ENCODE measurements around the gene BOLA3.
"Not testable (repeated sequence)": the region's sequence is repeated elsewhere in the genome, so short reads cannot be mapped to it uniquely, and the experiment has no call there.

The BOLA3 gene

GRCh38 chr2:74191596-74192380 is 44.1 kb upstream of the BOLA3 start:
- peaks cover 30% of the 10 kb centered on the region for H3K4me1 ChIP-seq (ENCODE audit: insufficient read depth, low read length, severe bottlenecking)
- peak overlapping the region; percentile 10; the same call in 1 of the 2 replicates for H3K9ac ChIP-seq (ENCODE audit: low read length)
- no peaks in the 10 kb centered on the region for H3K9me2 ChIP-seq (ENCODE audit: low read depth, low read length)
- TF ChIP-seq EZH2 (IDR thresholded peaks at IDR 0.05; ENCODE audit: borderline replicate concordance, low read length) (no peak), CTCF (IDR thresholded peaks at IDR 0.05; ENCODE audit: low read length) (no peak)
- H3K9me3 ChIP-seq (ENCODE audit: low read length), result no peaks in the 10 kb centered on the region
- no peaks in the 10 kb centered on the region for H3K79me2 ChIP-seq (ENCODE audit: insufficient read depth, low read length)
- peak overlapping the region; percentile 55 for H3K27ac ChIP-seq (ENCODE audit: low read depth, low read length, poor library complexity, severe bottlenecking)
- no peaks in the 10 kb centered on the region for H3F3A ChIP-seq (ENCODE audit: insufficient read depth, low read length)
- H3K36me3 ChIP-seq (ENCODE audit: insufficient read depth, low read length), result no peaks in the 10 kb centered on the region
- no peaks in the 10 kb centered on the region for H4K20me1 ChIP-seq (ENCODE audit: insufficient read depth, low read length)
- peak overlapping the region; percentile 56; the same call in 1 of the 2 replicates for H2AFZ ChIP-seq (ENCODE audit: low read length)
- peak overlapping the region; percentile 31; the same call in 1 of the 2 replicates for H3K4me2 ChIP-seq (ENCODE audit: low read length)
- H3K4me3 ChIP-seq (ENCODE audit: low read depth, low read length, poor library complexity, severe bottlenecking), result no peak overlapping the region
- H3K27me3 ChIP-seq (ENCODE audit: insufficient read depth, low read length), result no peaks in the 10 kb centered on the region

- Histone ChIP-seq H3K4me2 (ENCODE audit: low read length) (no peak overlapping the region), H3F3A (ENCODE audit: insufficient read depth, low read length) (0 out of 2 replicates have a peak, but pooled peaks cover 2% of the 10 kb centered on the region), H3K27ac (ENCODE audit: low read depth, low read length, poor library complexity, severe bottlenecking) (peak overlapping the region; percentile 55)
Observed at GRCh38 chr2:74188696-74189095, 41.0 kb upstream of the BOLA3 start.

GRCh38 chr2:74188018-74188601 is 40.4 kb upstream of the BOLA3 start:
- H2AFZ ChIP-seq (ENCODE audit: low read length), result no peak overlapping the region
- no peak overlapping the region for H3K9ac ChIP-seq (ENCODE audit: low read length)

More at GRCh38 chr2:74188696-74189095, 41.0 kb upstream of the BOLA3 start:
- H3K4me1 ChIP-seq (ENCODE audit: insufficient read depth, low read length, severe bottlenecking), result peaks cover 55% of the 10 kb centered on the region
- no peaks in the 10 kb centered on the region for H3K79me2 ChIP-seq (ENCODE audit: insufficient read depth, low read length)
- no peaks in the 10 kb centered on the region for H3K36me3 ChIP-seq (ENCODE audit: insufficient read depth, low read length)
- no peaks in the 10 kb centered on the region for H3K9me3 ChIP-seq (ENCODE audit: low read length)
- no peak overlapping the region for H2AFZ ChIP-seq (ENCODE audit: low read length)
- TF ChIP-seq CTCF (IDR thresholded peaks at IDR 0.05; ENCODE audit: low read length) (no peak), EZH2 (IDR thresholded peaks at IDR 0.05; ENCODE audit: borderline replicate concordance, low read length) (no peak)
- H3K9me2 ChIP-seq (ENCODE audit: low read depth, low read length), result no peaks in the 10 kb centered on the region
- H3K27me3 ChIP-seq (ENCODE audit: insufficient read depth, low read length), result no peaks in the 10 kb centered on the region
- no peaks in the 10 kb centered on the region for H4K20me1 ChIP-seq (ENCODE audit: insufficient read depth, low read length)
- H3K4me3 ChIP-seq (ENCODE audit: low read depth, low read length, poor library complexity, severe bottlenecking), result no peak overlapping the region
- H3K9ac ChIP-seq (ENCODE audit: low read length), result no peak overlapping the region

GRCh38 chr2:74186706-74187105 is 39.0 kb upstream of the BOLA3 start:
- Histone ChIP-seq H3K27ac (ENCODE audit: low read depth, low read length, poor library complexity, severe bottlenecking) (peak overlapping the region; percentile 95), H3K4me1 (ENCODE audit: insufficient read depth, low read length, severe bottlenecking) (peaks cover 59% of the 10 kb centered on the region)
- not testable (repeated sequence) for H3K4me2 ChIP-seq (ENCODE audit: low read length); H3F3A ChIP-seq (ENCODE audit: insufficient read depth, low read length); H3K9ac ChIP-seq (ENCODE audit: low read length); H3K36me3 ChIP-seq (ENCODE audit: insufficient read depth, low read length); H4K20me1 ChIP-seq (ENCODE audit: insufficient read depth, low read length); H3K79me2 ChIP-seq (ENCODE audit: insufficient read depth, low read length); H3K9me2 ChIP-seq (ENCODE audit: low read depth, low read length); H3K27me3 ChIP-seq (ENCODE audit: insufficient read depth, low read length); H3K9me3 ChIP-seq (ENCODE audit: low read length); H2AFZ ChIP-seq (ENCODE audit: low read length); H3K4me3 ChIP-seq (ENCODE audit: low read depth, low read length, poor library complexity, severe bottlenecking)

More at GRCh38 chr2:74188018-74188601, 40.4 kb upstream of the BOLA3 start:
- 0 out of 2 replicates have a peak, but pooled peaks cover 6% of the 10 kb centered on the region for H3F3A ChIP-seq (ENCODE audit: insufficient read depth, low read length)
- no peaks in the 10 kb centered on the region for H3K79me2 ChIP-seq (ENCODE audit: insufficient read depth, low read length)
- H3K27me3 ChIP-seq (ENCODE audit: insufficient read depth, low read length), result no peaks in the 10 kb centered on the region
- TF ChIP-seq EZH2 (IDR thresholded peaks at IDR 0.05; ENCODE audit: borderline replicate concordance, low read length), result no peak
- no peak for TF ChIP-seq CTCF (IDR thresholded peaks at IDR 0.05; ENCODE audit: low read length)
- no peaks in the 10 kb centered on the region for H4K20me1 ChIP-seq (ENCODE audit: insufficient read depth, low read length)
- H3K36me3 ChIP-seq (ENCODE audit: insufficient read depth, low read length), result no peaks in the 10 kb centered on the region
- H3K4me2 ChIP-seq (ENCODE audit: low read length), result no peak overlapping the region
- peaks cover 58% of the 10 kb centered on the region for H3K4me1 ChIP-seq (ENCODE audit: insufficient read depth, low read length, severe bottlenecking)
- H3K27ac ChIP-seq (ENCODE audit: low read depth, low read length, poor library complexity, severe bottlenecking), result peak overlapping the region; percentile 56
- H3K9me3 ChIP-seq (ENCODE audit: low read length), result no peaks in the 10 kb centered on the region
- H3K4me3 ChIP-seq (ENCODE audit: low read depth, low read length, poor library complexity, severe bottlenecking), result no peak overlapping the region
- H3K9me2 ChIP-seq (ENCODE audit: low read depth, low read length), result no peaks in the 10 kb centered on the region

Data from OCI-LY1 (cell line).